Gastrocnemius medialis (tissue), 4 donors: Measurements from ENCODE around the gene CALN1. TPM values are rescaled to one million over a fixed set of nuclear protein-coding genes. Genes with fewer than 3 reads are reported as not detected.

Source experiments
- ATAC-seq, 2 donors: fragments of 150-250 bp; one replicate each; pipeline ENCODE4 v1.9.1; 2016
- DNase-seq, 2 donors: peaks; one replicate each; pipeline ENCODE4 v3.0.0-alpha.2; 2019
- H3K27ac ChIP-seq, 4 donors: fragments of 200-600 bp; sonication (generic); 1 replicate in 1 of 4; 2 replicates in 3 of 4; pipeline ENCODE4 v1.5.1; 2016 to 2018; ENCODE audit warnings: mild to moderate bottlenecking in 2 of 4, moderate library complexity in 1 of 4
- H3K27me3 ChIP-seq, 3 donors: fragments of 200-600 bp; sonication (generic) in 2 of 3; 1 replicate in 1 of 3; 2 replicates in 2 of 3; pipeline versions ENCODE4 v1.5.1 to v1.6.0; 2016 to 2019; ENCODE audit warnings: mild to moderate bottlenecking in 1 of 3, moderate library complexity in 1 of 3
- H3K36me3 ChIP-seq, 2 donors: fragments of 200-600 bp; sonication (generic) in 1 of 2; one replicate each; pipeline ENCODE4 v1.5.1; 2017 to 2018
- H3K4me1 ChIP-seq, 2 donors: fragments of 200-600 bp; sonication (generic) in 1 of 2; one replicate each; pipeline ENCODE4 v1.5.1; 2016 to 2017; ENCODE audit warnings: mild to moderate bottlenecking in 2 of 2
- H3K4me3 ChIP-seq, 4 donors: fragments of 200-600 bp; sonication (generic) in 3 of 4; 1 replicate in 1 of 4; 2 replicates in 3 of 4; pipeline ENCODE4 v1.5.1; 2016 to 2019; ENCODE audit warnings: mild to moderate bottlenecking in 2 of 4
- H3K9me3 ChIP-seq, 3 donors: fragments of 200-600 bp; sonication (generic) in 2 of 3; 1 replicate in 1 of 3; 2 replicates in 2 of 3; pipeline ENCODE4 v1.5.1; 2016 to 2019
- CTCF ChIP-seq, 5 experiments: fragments of 450-650 bp in 3 of 5; fragments of 200-600 bp in 2 of 5; sonication (generic) in 2 of 5; IDR thresholded peaks in 4 of 5; conservative IDR thresholded peaks in 1 of 5; 1 replicate in 4 of 5; 2 replicates in 1 of 5; pipeline ENCODE4 v1.5.1; 2016 to 2019; ENCODE audit warnings: antibody characterized with exemption in 5 of 5, mild to moderate bottlenecking in 3 of 5, moderate library complexity in 3 of 5
- POLR2A ChIP-seq, 2 donors: fragments of 450-650 bp; IDR thresholded peaks; one replicate each; pipeline ENCODE4 v1.6.1; 2017; ENCODE audit warnings: antibody characterized with exemption in 2 of 2, mild to moderate bottlenecking in 2 of 2, moderate library complexity in 2 of 2
- in situ Hi-C, 4 donors: fragments of 200-750 bp; cut with MboI; loops; one replicate each; pipeline versions ENCODE4 v1.15.0 to v1.8.0; 2017; ENCODE audit warnings: low sequenced_read_pairs in 4 of 4
- intact Hi-C: fragments of 100-400 bp; cut with DNase I; formaldehyde crosslinking; loops from one replicate; pipeline ENCODE4 v1.15.1; 2023; ENCODE audit warnings: low total_unique reads
- total RNA-seq, 4 donors: library from RNA; depleted of rRNA; stranded (reverse); fragments of >200 nt; gene quantifications; one replicate each; pipeline versions ENCODE4 v1.1.0 to v1.2.3, GENCODE V29; 2016

CALN1 gene
- total RNA-seq, 4 donors from 2014 or later: not detected

- TF ChIP-seq POLR2A (IDR thresholded peaks at IDR 0.05) (no peak), CTCF (IDR thresholded peaks at IDR 0.05 in 4 of 5, conservative IDR thresholded peaks at IDR 0.05 in 1 of 5) (no peak)
- no peaks in the 10 kb centered on the region for H3K4me1 ChIP-seq
- H3K27me3 ChIP-seq: no peaks in the 10 kb centered on the region
- in situ Hi-C loops: no loop called here
- H3K36me3 ChIP-seq: no peaks in the 10 kb centered on the region
- DNase-seq (no peak), ATAC-seq (no peak)
- H3K27ac ChIP-seq: no peak overlapping the region
- H3K9me3 ChIP-seq: no peaks in the 10 kb centered on the region
- no peak overlapping the region for H3K4me3 ChIP-seq
- intact Hi-C loops: no loop called here
Measured at GRCh38 chr7:72297636-72298035, 114.5 kb downstream of the CALN1 start.

- DNase-seq (no peak), ATAC-seq (no peak)
- no peak overlapping the region for H3K4me3 ChIP-seq
- H3K9me3 ChIP-seq: no peaks in the 10 kb centered on the region
- H3K27me3 ChIP-seq: no peaks in the 10 kb centered on the region
- no peak overlapping the region for H3K27ac ChIP-seq
- in situ Hi-C loops (no loop called here), intact Hi-C loops (no loop called here)
- no peaks in the 10 kb centered on the region for H3K36me3 ChIP-seq
- H3K4me1 ChIP-seq: no peaks in the 10 kb centered on the region
- TF ChIP-seq POLR2A (IDR thresholded peaks at IDR 0.05): no peak
- no peak for TF ChIP-seq CTCF (IDR thresholded peaks at IDR 0.05 in 4 of 5, conservative IDR thresholded peaks at IDR 0.05 in 1 of 5)
Measured at GRCh38 chr7:72292794-72293193, 119.3 kb downstream of the CALN1 start.

DNA sequence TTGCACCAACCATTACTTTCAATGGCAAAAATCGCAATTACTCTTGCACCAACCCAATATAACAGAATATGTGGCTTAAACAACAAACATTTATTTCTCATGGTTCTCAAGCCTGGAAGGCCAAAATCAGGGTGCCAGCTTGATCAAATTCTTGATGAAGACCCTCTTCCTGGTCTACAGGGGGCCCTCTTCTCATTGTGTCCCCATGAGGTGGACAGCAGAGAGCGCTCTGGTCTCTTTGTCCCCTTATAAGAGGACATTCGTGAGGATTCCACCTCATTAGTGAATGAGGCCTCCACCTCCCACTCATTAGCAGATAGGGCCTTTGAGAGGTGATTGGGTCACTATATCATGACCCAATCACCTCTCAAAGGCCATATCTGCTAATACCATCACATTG lies 120.0 kb downstream of the CALN1 start:
- ATAC-seq (no peak), DNase-seq (no peak)
- Histone ChIP-seq H3K4me3 (no peak overlapping the region), H3K4me1 (no peaks in the 10 kb centered on the region), H3K9me3 (no peaks in the 10 kb centered on the region), H3K27me3 (no peaks in the 10 kb centered on the region), H3K36me3 (no peaks in the 10 kb centered on the region), H3K27ac (no peak overlapping the region)
- intact Hi-C loops: no loop called here
- in situ Hi-C loops: no loop called here
- TF ChIP-seq CTCF (IDR thresholded peaks at IDR 0.05 in 4 of 5, conservative IDR thresholded peaks at IDR 0.05 in 1 of 5): no peak
- no peak for TF ChIP-seq POLR2A (IDR thresholded peaks at IDR 0.05)

DNA sequence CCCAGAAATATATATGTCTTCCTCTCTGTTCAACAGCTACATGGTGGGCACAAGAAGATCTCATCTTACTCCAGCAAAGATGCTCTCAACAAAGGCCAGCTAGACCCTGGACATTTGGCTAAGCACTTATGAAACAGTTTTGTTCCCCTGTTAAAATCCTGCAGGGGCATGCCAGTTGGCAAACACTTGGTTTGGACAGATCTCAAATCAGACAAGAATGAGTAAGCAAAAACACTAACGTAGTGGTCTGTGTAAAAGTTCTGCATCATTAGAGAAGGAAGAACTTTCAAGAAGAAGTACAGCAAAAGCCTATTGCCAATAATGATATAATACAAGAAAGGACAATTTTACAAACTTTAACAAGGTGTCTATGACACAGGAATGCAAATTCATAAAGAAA lies 125.6 kb downstream of the CALN1 start:
- Histone ChIP-seq H3K27ac (no peak overlapping the region), H3K36me3 (no peaks in the 10 kb centered on the region), H3K4me3 (no peak overlapping the region), H3K4me1 (no peaks in the 10 kb centered on the region), H3K27me3 (no peaks in the 10 kb centered on the region), H3K9me3 (no peaks in the 10 kb centered on the region)
- intact Hi-C loops: no loop called here
- ATAC-seq (no peak), DNase-seq (no peak)
- TF ChIP-seq POLR2A (IDR thresholded peaks at IDR 0.05) (no peak), CTCF (IDR thresholded peaks at IDR 0.05 in 4 of 5, conservative IDR thresholded peaks at IDR 0.05 in 1 of 5) (no peak)
- in situ Hi-C loops: no loop called here

DNA sequence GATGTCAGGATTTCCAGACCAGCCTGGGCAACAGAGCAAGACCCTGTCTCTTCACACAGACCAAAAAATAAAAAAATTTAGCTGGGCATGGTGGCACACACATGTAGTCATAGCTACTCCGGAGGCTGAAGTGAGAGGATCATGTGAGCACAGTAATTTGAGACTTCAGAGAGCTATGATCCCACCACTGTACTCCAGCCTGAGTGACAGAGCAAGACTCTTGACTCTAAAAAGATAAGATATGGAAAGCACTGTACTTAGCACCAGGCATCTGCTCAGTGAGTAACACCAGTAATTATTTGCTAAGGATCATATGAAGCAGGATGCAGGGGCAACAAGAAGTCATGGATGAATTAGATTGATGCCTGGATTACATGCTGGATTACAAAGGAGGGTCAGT lies 128.8 kb downstream of the CALN1 start:
- no peaks in the 10 kb centered on the region for H3K4me1 ChIP-seq
- H3K27ac ChIP-seq: no peak overlapping the region
- no peaks in the 10 kb centered on the region for H3K27me3 ChIP-seq
- TF ChIP-seq POLR2A (IDR thresholded peaks at IDR 0.05) (no peak), CTCF (IDR thresholded peaks at IDR 0.05 in 4 of 5, conservative IDR thresholded peaks at IDR 0.05 in 1 of 5) (no peak)
- H3K9me3 ChIP-seq: no peaks in the 10 kb centered on the region
- no peak overlapping the region for H3K4me3 ChIP-seq
- no peak for DNase-seq
- in situ Hi-C loops: no loop called here
- intact Hi-C loops: no loop called here
- no peaks in the 10 kb centered on the region for H3K36me3 ChIP-seq
- ATAC-seq: no peak
